Measurements from ENCODE around the gene UTS2R. TPM values are rescaled to one million over a fixed set of nuclear protein-coding genes. Genes with fewer than 3 reads are reported as not detected.
"Not testable (repeated sequence)": the region's sequence is repeated elsewhere in the genome, so short reads cannot be mapped to it uniquely, and the experiment has no call there.

The UTS2R gene
- total RNA-seq, 2 donors from 2014 or later, result 0.40 TPM; not detected in 1

DNA sequence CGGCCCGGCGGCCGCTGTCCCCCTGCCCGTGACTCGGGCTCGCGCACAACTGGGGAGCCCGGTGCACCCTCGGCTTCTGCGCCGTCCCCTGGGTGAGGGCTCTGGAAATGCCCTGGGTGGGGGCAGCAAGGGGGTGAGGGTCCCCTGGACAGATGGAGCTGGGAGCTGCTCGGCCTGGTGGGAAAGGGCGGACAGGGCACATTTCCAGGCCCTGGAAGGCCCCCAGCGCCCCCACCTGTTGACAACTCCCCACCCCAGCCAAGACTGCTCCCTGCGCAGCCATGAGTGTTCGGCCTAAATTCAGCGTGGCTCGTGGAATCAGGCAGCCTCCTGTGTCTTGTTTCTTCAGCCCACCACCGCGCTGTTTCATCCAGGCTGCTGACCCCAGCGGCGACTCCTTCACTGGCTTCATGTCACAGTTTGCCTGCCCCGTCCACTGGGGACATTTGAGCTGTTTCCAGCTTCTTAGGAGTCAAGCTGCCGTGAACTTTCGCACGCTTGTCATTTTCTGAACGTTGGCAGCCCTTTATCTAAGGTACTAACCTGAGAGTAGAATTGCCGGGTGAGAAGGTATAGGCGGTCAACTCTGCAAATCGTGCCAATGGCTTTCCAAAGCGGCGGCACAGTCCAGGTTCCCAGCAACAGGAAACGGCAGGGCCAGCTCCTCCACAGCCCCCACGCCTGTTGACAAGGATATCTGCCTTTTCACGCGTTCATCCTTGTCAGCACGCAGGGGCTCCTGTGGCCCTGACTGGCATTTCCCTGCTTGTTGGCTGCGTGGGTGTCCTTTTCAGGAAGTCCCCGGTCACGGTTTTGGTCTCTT lies 895 bp downstream of the UTS2R start:
- Mint-ChIP-seq H3K27me3 (ENCODE audit: insufficient read depth) (peaks cover 48% of the 10 kb centered on the region), H3K4me1 (peaks cover 2% of the 10 kb centered on the region), H3K36me3 (ENCODE audit: low read depth) (no peaks in the 10 kb centered on the region), H3K9me3 (no peaks in the 10 kb centered on the region), H3K4me3 (peak overlapping the region; percentile 47), H3K27ac (no peak overlapping the region)
- no peak overlapping the region for H3K4me3 ChIP-seq (ENCODE audit: low read length)
- no peak overlapping the region for H3K27ac ChIP-seq (ENCODE audit: low read depth, low read length)
- H3K36me3 ChIP-seq (ENCODE audit: control insufficient read depth, insufficient read depth, low read length), result no peaks in the 10 kb centered on the region
- no peaks in the 10 kb centered on the region for H3K4me1 ChIP-seq (ENCODE audit: control insufficient read depth, insufficient read depth, low read length)
- 77 to 84% methylated on average over 27 to 41 of the region's 41 CpGs for WGBS, 2 experiments (ENCODE audit: insufficient coverage in 1 of 2, insufficient read length in 1 of 2)
- peaks cover 28% of the 10 kb centered on the region for H3K27me3 ChIP-seq (ENCODE audit: control insufficient read depth, insufficient read depth, low read length, poor library complexity, severe bottlenecking)
- H3K9me3 ChIP-seq (ENCODE audit: control insufficient read depth, low read length), result no peaks in the 10 kb centered on the region
- TF ChIP-seq, protein P1, sequence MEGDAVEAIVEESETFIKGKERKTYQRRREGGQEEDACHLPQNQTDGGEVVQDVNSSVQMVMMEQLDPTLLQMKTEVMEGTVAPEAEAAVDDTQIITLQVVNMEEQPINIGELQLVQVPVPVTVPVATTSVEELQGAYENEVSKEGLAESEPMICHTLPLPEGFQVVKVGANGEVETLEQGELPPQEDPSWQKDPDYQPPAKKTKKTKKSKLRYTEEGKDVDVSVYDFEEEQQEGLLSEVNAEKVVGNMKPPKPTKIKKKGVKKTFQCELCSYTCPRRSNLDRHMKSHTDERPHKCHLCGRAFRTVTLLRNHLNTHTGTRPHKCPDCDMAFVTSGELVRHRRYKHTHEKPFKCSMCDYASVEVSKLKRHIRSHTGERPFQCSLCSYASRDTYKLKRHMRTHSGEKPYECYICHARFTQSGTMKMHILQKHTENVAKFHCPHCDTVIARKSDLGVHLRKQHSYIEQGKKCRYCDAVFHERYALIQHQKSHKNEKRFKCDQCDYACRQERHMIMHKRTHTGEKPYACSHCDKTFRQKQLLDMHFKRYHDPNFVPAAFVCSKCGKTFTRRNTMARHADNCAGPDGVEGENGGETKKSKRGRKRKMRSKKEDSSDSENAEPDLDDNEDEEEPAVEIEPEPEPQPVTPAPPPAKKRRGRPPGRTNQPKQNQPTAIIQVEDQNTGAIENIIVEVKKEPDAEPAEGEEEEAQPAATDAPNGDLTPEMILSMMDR (conservative IDR thresholded peaks at IDR 0.05), result no peak
- peak; percentile 70 for DNase-seq
- no peak overlapping the region for H3K9ac ChIP-seq (ENCODE audit: extremely low read depth, low read length, poor library complexity, severe bottlenecking)

DNA sequence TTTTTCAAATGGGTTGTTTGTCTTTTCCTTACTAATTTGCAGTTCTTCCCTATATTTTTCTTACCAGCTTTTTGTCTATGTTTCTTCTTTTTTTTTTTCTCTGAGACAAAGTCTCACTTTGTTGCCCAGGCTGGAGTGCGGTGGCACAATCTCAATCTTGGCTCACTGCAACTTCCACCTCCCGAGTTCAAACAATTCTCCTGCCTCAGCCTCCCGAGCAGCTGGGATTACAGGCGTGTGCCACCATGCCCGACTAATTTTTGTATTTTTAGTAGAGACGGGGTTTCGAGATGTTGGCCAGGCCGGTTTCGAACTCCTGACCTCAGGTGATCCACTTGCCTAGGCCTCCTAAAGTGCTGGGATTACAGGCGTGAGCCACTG lies 1.5 kb downstream of the UTS2R start:
- H3K4me1 ChIP-seq (ENCODE audit: control insufficient read depth, insufficient read depth, low read length); H3K36me3 ChIP-seq (ENCODE audit: control insufficient read depth, insufficient read depth, low read length); H3K9me3 ChIP-seq (ENCODE audit: control insufficient read depth, low read length); H3K4me3 ChIP-seq (ENCODE audit: low read length); H3K4me3 Mint-ChIP-seq; DNase-seq; H3K4me1 Mint-ChIP-seq; H3K27ac ChIP-seq (ENCODE audit: low read depth, low read length); H3K9ac ChIP-seq (ENCODE audit: extremely low read depth, low read length, poor library complexity, severe bottlenecking); H3K27ac Mint-ChIP-seq; H3K36me3 Mint-ChIP-seq (ENCODE audit: low read depth); H3K9me3 Mint-ChIP-seq: not testable (repeated sequence)
- peaks cover 28% of the 10 kb centered on the region for H3K27me3 ChIP-seq (ENCODE audit: control insufficient read depth, insufficient read depth, low read length, poor library complexity, severe bottlenecking)
- H3K27me3 Mint-ChIP-seq (ENCODE audit: insufficient read depth), result peaks cover 48% of the 10 kb centered on the region
- 91 to 95% methylated on average over 10 of the region's 10 CpGs for WGBS, 2 experiments (ENCODE audit: insufficient coverage in 1 of 2, insufficient read length in 1 of 2)

DNA sequence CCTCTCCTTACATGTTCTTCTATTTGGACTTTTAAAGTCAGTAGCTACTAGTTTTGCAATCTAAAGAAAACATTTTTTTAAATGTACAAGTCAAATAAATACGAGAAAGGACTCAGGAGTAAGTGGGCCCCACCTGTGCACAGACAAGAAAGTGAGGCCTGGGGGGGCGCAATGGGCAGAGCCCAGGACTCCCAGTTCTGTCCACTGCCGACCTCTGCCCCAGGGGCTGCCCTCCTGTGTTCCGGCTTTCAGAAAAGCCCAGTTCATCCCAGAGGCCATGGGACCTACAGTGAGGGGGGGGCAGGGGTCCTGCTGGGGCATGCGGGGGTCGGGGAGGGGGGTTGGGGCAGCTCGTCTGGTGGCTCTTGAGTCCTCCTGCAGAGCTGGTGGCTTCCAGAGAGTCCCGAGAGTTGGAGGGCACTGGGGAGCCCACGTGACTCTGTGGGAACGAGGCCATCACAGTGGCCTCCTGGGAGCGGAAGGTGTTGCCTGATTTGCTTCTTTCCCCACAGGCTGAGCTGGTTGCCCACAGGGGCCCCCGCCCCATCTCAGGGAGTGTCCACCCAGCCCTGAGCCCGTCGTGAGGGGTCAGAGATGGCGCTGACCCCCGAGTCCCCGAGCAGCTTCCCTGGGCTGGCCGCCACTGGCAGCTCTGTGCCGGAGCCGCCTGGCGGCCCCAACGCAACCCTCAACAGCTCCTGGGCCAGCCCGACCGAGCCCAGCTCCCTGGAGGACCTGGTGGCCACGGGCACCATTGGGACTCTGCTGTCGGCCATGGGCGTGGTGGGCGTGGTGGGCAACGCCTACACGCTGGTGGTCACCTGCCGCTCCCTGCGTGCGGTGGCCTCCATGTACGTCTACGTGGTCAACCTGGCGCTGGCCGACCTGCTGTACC lies 2.4 kb downstream of the UTS2R start:
- Histone ChIP-seq H3K36me3 (ENCODE audit: control insufficient read depth, insufficient read depth, low read length) (no peaks in the 10 kb centered on the region), H3K27me3 (ENCODE audit: control insufficient read depth, insufficient read depth, low read length, poor library complexity, severe bottlenecking) (peaks cover 28% of the 10 kb centered on the region), H3K4me1 (ENCODE audit: control insufficient read depth, insufficient read depth, low read length) (no peaks in the 10 kb centered on the region), H3K4me3 (ENCODE audit: low read length) (no peak overlapping the region), H3K9me3 (ENCODE audit: control insufficient read depth, low read length) (no peaks in the 10 kb centered on the region), H3K27ac (ENCODE audit: low read depth, low read length) (no peak overlapping the region), H3K9ac (ENCODE audit: extremely low read depth, low read length, poor library complexity, severe bottlenecking) (no peak overlapping the region)
- 93 to 96% methylated on average over 31 to 37 of the region's 37 CpGs for WGBS, 2 experiments (ENCODE audit: insufficient coverage in 1 of 2, insufficient read length in 1 of 2)
- Mint-ChIP-seq H3K4me3 (no peak overlapping the region), H3K4me1 (no peaks in the 10 kb centered on the region), H3K27me3 (ENCODE audit: insufficient read depth) (peaks cover 49% of the 10 kb centered on the region), H3K27ac (no peak overlapping the region), H3K9me3 (no peaks in the 10 kb centered on the region), H3K36me3 (ENCODE audit: low read depth) (no peaks in the 10 kb centered on the region)
- TF ChIP-seq, protein P1 (conservative IDR thresholded peaks at IDR 0.05), result no peak
- DNase-seq, result no peak
